OCI-LY3 (cell line): ENCODE results near the gene CCDC158.

ENCODE experiments used
- CTCF ChIP-seq: fragments of 200-600, 300-600 bp; sonication (generic); IDR thresholded peaks from 2 replicates; pipeline ENCODE4 v1.5.1; 2014; ENCODE audit warnings: antibody characterized with exemption, low read length, low read depth
- EZH2phosphoT487 ChIP-seq: fragments of 200-600 bp; shearing (Covaris generic); IDR thresholded peaks from 2 replicates; pipeline ENCODE4 v1.6.1; 2018; ENCODE audit warnings: antibody characterized with exemption, mixed run types, low read depth

- TF ChIP-seq CTCF: no peak
- TF ChIP-seq EZH2phosphoT487: no peak
Observed at GRCh38 chr4:76449833-76450232, 28.9 kb upstream of the CCDC158 start.
